Measurements from ENCODE around the gene SLC7A6.

SLC7A6 gene

GRCh38 chr16:68246666-68247065, 17.7 kb upstream of the SLC7A6 start:
- H3K4me3 ChIP-seq (ENCODE audit: low read length): no peak overlapping the region
- TF ChIP-seq CTCF (IDR thresholded peaks at IDR 0.05; ENCODE audit: insufficient read depth, low read depth, low read length, missing control alignments): no peak
- no peak for DNase-seq (ENCODE audit: low read depth)

DNA sequence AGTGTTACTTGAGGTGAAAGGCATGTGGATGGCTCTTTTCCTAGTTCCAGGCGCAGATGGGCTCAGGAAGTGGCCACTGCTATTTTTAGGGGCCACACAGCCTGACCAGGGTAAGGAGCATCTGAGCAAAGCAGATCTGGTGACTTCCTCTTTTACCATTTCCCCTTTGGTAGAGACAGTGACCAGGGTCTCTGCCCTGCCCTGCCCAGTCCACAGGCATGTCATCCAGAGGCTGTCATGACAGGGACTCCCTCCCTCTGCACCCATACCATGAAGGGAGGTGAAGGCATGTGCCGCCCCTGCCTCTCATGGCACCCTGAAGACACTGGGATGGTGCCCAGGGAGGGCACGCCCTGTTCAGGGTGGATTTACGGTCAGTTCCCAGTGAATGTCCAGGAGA, 16.9 kb upstream of the SLC7A6 start:
- H3K4me3 ChIP-seq (ENCODE audit: low read length): no peak overlapping the region
- no peak for TF ChIP-seq CTCF (IDR thresholded peaks at IDR 0.05; ENCODE audit: insufficient read depth, low read depth, low read length, missing control alignments)
- DNase-seq (ENCODE audit: low read depth): no peak

DNA sequence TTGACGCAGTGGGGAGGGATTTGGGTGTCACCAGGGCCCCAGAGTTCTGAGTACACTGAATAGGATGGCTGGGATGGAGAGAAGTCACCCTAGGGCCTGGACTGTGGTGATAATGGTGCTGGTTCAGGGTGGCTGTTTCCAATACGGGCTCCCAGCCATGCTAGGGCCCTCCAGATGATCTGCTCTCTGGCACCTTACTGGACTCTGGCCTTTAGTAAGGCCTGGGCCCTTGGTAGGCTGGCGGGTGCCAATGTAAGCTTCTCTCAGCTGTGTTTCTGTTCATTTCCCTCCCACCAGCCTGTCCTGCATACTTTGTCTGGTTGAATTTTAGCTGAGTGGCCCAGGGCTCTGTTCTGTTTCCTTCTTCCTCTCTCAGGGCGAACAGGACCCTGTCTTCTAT, 16.4 kb upstream of the SLC7A6 start:
- H3K4me3 ChIP-seq (ENCODE audit: low read length): no peak overlapping the region
- no peak for TF ChIP-seq CTCF (IDR thresholded peaks at IDR 0.05; ENCODE audit: insufficient read depth, low read depth, low read length, missing control alignments)
- no peak for DNase-seq (ENCODE audit: low read depth)

- TF ChIP-seq CTCF (IDR thresholded peaks at IDR 0.05; ENCODE audit: insufficient read depth, low read depth, low read length, missing control alignments): no peak
- DNase-seq (ENCODE audit: low read depth): no peak
- H3K4me3 ChIP-seq (ENCODE audit: low read length): no peak overlapping the region
Observed at GRCh38 chr16:68249371-68249770, 15.0 kb upstream of the SLC7A6 start.

DNA sequence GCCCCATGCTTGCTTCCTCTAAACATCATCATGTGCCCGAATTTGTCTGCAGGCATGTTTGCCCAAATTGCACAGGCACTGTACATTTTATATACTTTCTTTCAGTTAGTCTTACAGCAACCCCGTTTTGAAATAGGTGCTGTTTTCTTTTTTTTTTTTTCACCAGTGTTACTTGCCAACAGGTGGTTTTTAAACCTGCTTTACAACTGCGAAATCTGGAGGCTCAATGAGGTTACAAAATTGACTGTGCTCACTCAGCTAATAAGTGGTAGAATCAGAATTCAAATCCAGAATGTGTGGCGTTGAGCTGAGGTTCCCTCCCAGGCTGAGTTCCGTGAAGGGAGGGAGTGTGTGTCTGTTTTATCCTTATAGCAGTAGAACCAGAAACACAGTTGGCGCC, 13.4 kb upstream of the SLC7A6 start:
- no peak for TF ChIP-seq CTCF (IDR thresholded peaks at IDR 0.05; ENCODE audit: insufficient read depth, low read depth, low read length, missing control alignments)
- no peak for DNase-seq (ENCODE audit: low read depth)
- H3K4me3 ChIP-seq (ENCODE audit: low read length): no peak overlapping the region

GRCh38 chr16:68251832-68252231, 12.5 kb upstream of the SLC7A6 start:
- DNase-seq (ENCODE audit: low read depth): no peak
- H3K4me3 ChIP-seq (ENCODE audit: low read length): no peak overlapping the region
- TF ChIP-seq CTCF (IDR thresholded peaks at IDR 0.05; ENCODE audit: insufficient read depth, low read depth, low read length, missing control alignments): no peak

DNA sequence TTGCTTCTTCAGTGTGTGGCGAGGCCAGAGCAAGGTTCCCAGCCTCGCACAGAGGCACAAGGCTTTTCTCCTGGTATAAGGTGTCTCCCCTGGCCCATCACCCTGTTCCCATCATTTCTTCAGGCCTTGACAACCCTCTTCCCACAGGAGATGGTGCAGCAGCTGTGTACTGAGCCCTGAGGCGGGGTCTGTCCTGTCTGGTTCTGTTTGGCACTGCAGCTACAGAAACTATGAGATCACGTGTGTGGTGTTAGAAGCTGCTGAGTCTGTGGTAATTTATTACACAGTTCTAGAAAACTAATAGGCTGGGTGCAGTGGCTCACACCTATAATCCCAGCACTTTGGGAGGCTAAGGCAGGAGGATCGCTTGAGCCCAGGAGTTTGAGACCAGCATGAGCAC, 11.9 kb upstream of the SLC7A6 start:
- no peak for DNase-seq (ENCODE audit: low read depth)
- TF ChIP-seq CTCF (IDR thresholded peaks at IDR 0.05; ENCODE audit: insufficient read depth, low read depth, low read length, missing control alignments): no peak
- no peak overlapping the region for H3K4me3 ChIP-seq (ENCODE audit: low read length)

Measured in epithelial cell of esophagus (primary cell).